GM12874 (cell line): ENCODE measurements around the gene RBM33.

Experiments
- CTCF ChIP-seq: IDR thresholded peaks from 2 replicates; pipeline ENCODE4 v1.5.1; 2011; ENCODE audit warnings: low read depth, mild to moderate bottlenecking, control low read depth, low read length, moderate library complexity; ENCODE audit not compliant: insufficient read depth

Gene RBM33

GRCh38 chr7:155644971-155645509 is 579 bp downstream of the RBM33 start:
- no peak for TF ChIP-seq CTCF

GRCh38 chr7:155645662-155646061 is 1.2 kb downstream of the RBM33 start:
- TF ChIP-seq CTCF: no peak

GRCh38 chr7:155646669-155647068 is 2.2 kb downstream of the RBM33 start:
- TF ChIP-seq CTCF: no peak

GRCh38 chr7:155647302-155647701 is 2.8 kb downstream of the RBM33 start:
- no peak for TF ChIP-seq CTCF

- TF ChIP-seq CTCF: no peak
Observed at GRCh38 chr7:155647734-155648133, 3.3 kb downstream of the RBM33 start.

- no peak for TF ChIP-seq CTCF
Observed at GRCh38 chr7:155648752-155649339, 4.4 kb downstream of the RBM33 start.

GRCh38 chr7:155649588-155649987 is 5.1 kb downstream of the RBM33 start:
- TF ChIP-seq CTCF: no peak
